Astrocyte (in vitro differentiated cells and primary cell): ENCODE data around the gene C1QL2. TPM values are rescaled to one million over a fixed set of nuclear protein-coding genes. Genes with fewer than 3 reads are reported as not detected.

Experiments used
- DNase-seq: peaks from one replicate; pipeline ENCODE4 v3.0.0-alpha.2; 2010; ENCODE audit warnings: low read depth
- FAIRE-seq: peaks from 2 replicates; lab custom pipeline; 2011; peaks lifted over from hg19 to GRCh38; lab: Jason Lieb, UNC
- H2AFZ ChIP-seq: 2 replicates; pipeline ENCODE4 v1.6.0; 2012; ENCODE audit warnings: low read depth, low read length, inconsistent platforms
- H3K27ac ChIP-seq: 2 replicates; pipeline ENCODE4 v1.5.1; 2011; ENCODE audit warnings: low read depth, low read length, inconsistent platforms
- H3K27me3 ChIP-seq: 2 replicates; pipeline ENCODE4 v1.6.0; 2011; ENCODE audit warnings: low read length, inconsistent platforms; ENCODE audit not compliant: insufficient read depth
- H3K36me3 ChIP-seq: 2 replicates; pipeline ENCODE4 v1.5.1; 2011; ENCODE audit warnings: low read length, inconsistent platforms; ENCODE audit not compliant: insufficient read depth
- H3K4me1 ChIP-seq: 2 replicates; pipeline ENCODE4 v1.5.1; 2011; ENCODE audit warnings: low read length, inconsistent platforms; ENCODE audit not compliant: insufficient read depth
- H3K4me2 ChIP-seq: 2 replicates; pipeline ENCODE4 v1.6.0; 2012; ENCODE audit warnings: low read length, inconsistent platforms
- H3K4me3 ChIP-seq: 2 replicates; pipeline ENCODE4 v1.5.1; 2011; ENCODE audit warnings: low read depth, mild to moderate bottlenecking, low read length, inconsistent platforms; ENCODE audit not compliant: insufficient read depth
- H3K79me2 ChIP-seq: 2 replicates; pipeline ENCODE4 v1.6.0; 2012; ENCODE audit warnings: mild to moderate bottlenecking, low read length, inconsistent platforms; ENCODE audit not compliant: insufficient read depth
- H3K9ac ChIP-seq: 2 replicates; pipeline ENCODE4 v1.6.0; 2012; ENCODE audit warnings: mild to moderate bottlenecking, low read length, inconsistent platforms
- H3K9me3 ChIP-seq: 2 replicates; pipeline ENCODE4 v1.5.1; 2012; ENCODE audit warnings: low read depth, mild to moderate bottlenecking, low read length, inconsistent platforms; ENCODE audit not compliant: insufficient read depth
- H4K20me1 ChIP-seq: 2 replicates; pipeline ENCODE4 v1.6.0; 2012; ENCODE audit warnings: low read length, inconsistent platforms; ENCODE audit not compliant: insufficient read depth
- H3K27ac Mint-ChIP-seq: one replicate; pipeline ENCODE4 v1.8.0; 2021; ENCODE audit warnings: mild to moderate bottlenecking, mixed read lengths; ENCODE audit not compliant: unreplicated experiment
- H3K27me3 Mint-ChIP-seq: one replicate; pipeline ENCODE4 v1.8.0; 2021; ENCODE audit warnings: low read depth, mixed read lengths; ENCODE audit not compliant: unreplicated experiment
- H3K36me3 Mint-ChIP-seq: one replicate; pipeline ENCODE4 v1.8.0; 2021; ENCODE audit warnings: low read depth, mixed read lengths; ENCODE audit not compliant: unreplicated experiment
- H3K4me1 Mint-ChIP-seq: one replicate; pipeline ENCODE4 v1.8.0; 2021; ENCODE audit warnings: low read depth, mixed read lengths; ENCODE audit not compliant: unreplicated experiment
- H3K4me3 Mint-ChIP-seq: one replicate; pipeline ENCODE4 v1.8.0; 2021; ENCODE audit warnings: mild to moderate bottlenecking, moderate library complexity, mixed read lengths; ENCODE audit not compliant: unreplicated experiment
- H3K9me3 Mint-ChIP-seq: one replicate; pipeline ENCODE4 v1.8.0; 2021; ENCODE audit warnings: mild to moderate bottlenecking, mixed read lengths; ENCODE audit not compliant: unreplicated experiment
- CTCF ChIP-seq: IDR thresholded peaks from 2 replicates; pipeline ENCODE4 v1.5.1; 2011; ENCODE audit warnings: low read depth, mild to moderate bottlenecking, inconsistent platforms, low read length, moderate library complexity; ENCODE audit not compliant: insufficient read depth
- EZH2 ChIP-seq: IDR thresholded peaks from 2 replicates; pipeline ENCODE4 v1.6.1; 2012; ENCODE audit warnings: mild to moderate bottlenecking, low read length, inconsistent platforms; ENCODE audit not compliant: insufficient read depth
- total RNA-seq: library from RNA; stranded (reverse); gene quantifications from 2 replicates; pipeline ENCODE4 v1.2.1, GENCODE V29; 2021

C1QL2 gene
- total RNA-seq, 1 donor from 2014 or later, result 0.20 TPM

DNA sequence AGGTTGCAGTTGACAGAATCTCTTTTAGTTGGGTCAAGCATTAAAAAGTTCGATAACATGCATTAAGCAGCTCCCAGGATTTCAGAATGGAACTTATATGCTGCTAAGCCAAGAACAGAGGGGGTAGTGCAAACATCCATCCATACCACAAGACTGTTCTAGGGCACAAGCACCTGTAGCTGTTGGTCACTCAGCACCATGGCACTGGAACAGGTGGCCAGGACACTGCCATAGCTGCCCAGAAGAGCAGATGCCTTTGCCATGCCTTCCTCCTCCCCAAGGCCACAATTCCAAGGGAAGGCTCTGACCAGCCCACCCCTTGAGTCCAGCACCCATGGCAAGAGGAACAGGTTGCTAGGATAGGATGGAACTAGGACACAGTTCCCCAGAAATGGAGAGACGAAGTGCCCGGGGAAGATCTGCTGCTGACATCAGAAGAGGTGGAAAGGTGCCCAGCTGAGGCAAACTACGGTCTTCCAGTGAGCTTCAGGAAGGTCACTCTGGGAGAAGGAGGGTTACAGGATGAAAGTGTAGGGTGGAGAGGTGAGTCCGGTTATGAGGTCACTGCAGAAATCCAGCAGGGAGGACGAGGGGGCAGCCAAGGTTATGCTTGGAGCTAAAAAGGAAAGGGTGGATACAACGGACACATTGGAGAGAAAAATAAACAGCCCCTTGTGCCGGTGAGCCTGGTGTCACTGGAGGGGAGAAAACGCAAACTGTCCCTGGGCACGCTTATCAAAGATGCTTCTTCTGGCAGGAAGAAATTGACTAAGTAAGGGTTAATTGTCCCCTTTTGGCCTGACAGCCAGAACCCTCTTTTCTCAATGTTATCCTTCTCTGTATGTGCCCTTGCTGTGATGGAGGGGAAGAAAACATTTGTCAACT lies 41.9 kb downstream of the C1QL2 start:
- H3K27ac Mint-ChIP-seq, result no peak overlapping the region
- no peaks in the 10 kb centered on the region for H3K4me1 Mint-ChIP-seq
- no peak overlapping the region for H3K4me3 Mint-ChIP-seq

GRCh38 chr2:119114266-119114665 lies 44.3 kb downstream of the C1QL2 start:
- Histone ChIP-seq H3K4me2 (no peak overlapping the region), H3K4me3 (no peak overlapping the region), H3K9me3 (no peaks in the 10 kb centered on the region), H2AFZ (no peak overlapping the region), H3K4me1 (no peaks in the 10 kb centered on the region), H3K79me2 (no peaks in the 10 kb centered on the region), H3K36me3 (no peaks in the 10 kb centered on the region), H4K20me1 (no peaks in the 10 kb centered on the region), H3K27me3 (no peaks in the 10 kb centered on the region), H3K27ac (no peak overlapping the region), H3K9ac (no peak overlapping the region)
- Mint-ChIP-seq H3K27ac (no peak overlapping the region), H3K4me3 (no peak overlapping the region), H3K27me3 (peaks cover 78% of the 10 kb centered on the region), H3K9me3 (peaks cover 20% of the 10 kb centered on the region), H3K4me1 (no peaks in the 10 kb centered on the region), H3K36me3 (peaks cover 2% of the 10 kb centered on the region)
- TF ChIP-seq CTCF (no peak), EZH2 (no peak)
- FAIRE-seq (no peak), DNase-seq (no peak)

More for the DNA sequence above, 41.9 kb downstream of the C1QL2 start:
- FAIRE-seq, result no peak
- H3K27me3 ChIP-seq, result no peaks in the 10 kb centered on the region
- H3K4me2 ChIP-seq, result no peak overlapping the region
- H3K36me3 Mint-ChIP-seq, result peaks cover 2% of the 10 kb centered on the region
- H4K20me1 ChIP-seq, result no peaks in the 10 kb centered on the region
- no peak overlapping the region for H3K27ac ChIP-seq
- H3K9ac ChIP-seq, result no peak overlapping the region
- DNase-seq, result no peak
- peaks cover 7% of the 10 kb centered on the region for H3K9me3 Mint-ChIP-seq
- H3K79me2 ChIP-seq, result no peaks in the 10 kb centered on the region
- no peaks in the 10 kb centered on the region for H3K9me3 ChIP-seq
- H2AFZ ChIP-seq, result no peak overlapping the region
- TF ChIP-seq CTCF (no peak), EZH2 (no peak)
- no peaks in the 10 kb centered on the region for H3K4me1 ChIP-seq
- H3K4me3 ChIP-seq, result no peak overlapping the region
- peaks cover 89% of the 10 kb centered on the region for H3K27me3 Mint-ChIP-seq
- H3K36me3 ChIP-seq, result no peaks in the 10 kb centered on the region

DNA sequence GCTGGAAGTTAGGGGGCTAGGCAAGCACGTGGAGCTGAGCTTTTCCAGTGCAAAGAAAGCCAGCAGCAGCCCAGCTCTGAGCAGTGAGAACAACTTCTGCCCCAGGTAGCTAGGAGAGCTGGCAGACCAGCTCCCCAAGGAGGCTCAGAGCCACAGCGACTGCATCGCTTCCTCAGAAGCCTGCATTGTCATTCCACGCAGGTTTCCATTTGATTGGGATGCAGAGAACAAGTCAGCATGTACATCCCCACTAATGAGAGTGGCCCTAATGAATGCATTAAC lies 45.1 kb downstream of the C1QL2 start:
- no peak overlapping the region for H3K27ac Mint-ChIP-seq
- no peak overlapping the region for H3K4me2 ChIP-seq

More for the DNA sequence above, 45.1 kb downstream of the C1QL2 start:
- Histone ChIP-seq H3K4me3 (no peak overlapping the region), H3K36me3 (no peaks in the 10 kb centered on the region), H3K4me1 (no peaks in the 10 kb centered on the region), H3K27ac (no peak overlapping the region), H4K20me1 (no peaks in the 10 kb centered on the region), H3K27me3 (no peaks in the 10 kb centered on the region), H2AFZ (no peak overlapping the region), H3K79me2 (no peaks in the 10 kb centered on the region), H3K9me3 (no peaks in the 10 kb centered on the region), H3K9ac (no peak overlapping the region)
- Mint-ChIP-seq H3K4me3 (no peak overlapping the region), H3K9me3 (peaks cover 20% of the 10 kb centered on the region), H3K4me1 (no peaks in the 10 kb centered on the region), H3K36me3 (peaks cover 2% of the 10 kb centered on the region), H3K27me3 (peaks cover 77% of the 10 kb centered on the region)
- no peak for FAIRE-seq
- DNase-seq, result no peak
- TF ChIP-seq EZH2 (no peak), CTCF (no peak)
